GM12865 (cell line): ENCODE results near the gene MICAL3.
"Not testable (repeated sequence)": the region's sequence is repeated elsewhere in the genome, so short reads cannot be mapped to it uniquely, and the experiment has no call there.

ENCODE experiments used
- DNase-seq: peaks from one replicate; pipeline ENCODE4 v3.0.0; 2010; ENCODE audit warnings: low read depth
- H3K4me3 ChIP-seq: 2 replicates; pipeline ENCODE4 v1.5.1; 2011; ENCODE audit warnings: mild to moderate bottlenecking, low read depth, low read length, control low read depth
- TF ChIP-seq, protein P1 (sequence below): IDR thresholded peaks from 2 replicates; pipeline ENCODE4 v1.5.1; 2011; ENCODE audit warnings: low read length, control low read depth, low read depth, inconsistent platforms; ENCODE audit not compliant: insufficient read depth; ENCODE audit errors: missing control alignments

MICAL3 gene

DNA sequence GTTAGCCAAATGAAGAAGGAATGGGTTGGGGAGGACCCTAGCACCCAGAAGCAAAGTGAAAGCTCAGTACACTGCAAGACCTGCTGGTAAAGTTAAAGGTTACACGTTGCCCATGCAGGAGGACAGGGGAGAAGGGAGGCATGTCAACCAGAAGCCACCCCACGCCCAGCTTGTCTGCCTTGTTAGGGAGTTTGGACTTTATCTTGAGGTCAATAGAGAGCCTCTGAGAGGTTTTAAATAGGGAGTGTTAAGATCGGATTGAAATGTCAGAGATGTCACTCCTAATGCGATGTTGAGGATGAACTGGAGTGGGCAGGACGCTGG, 34.7 kb upstream of the MICAL3 start:
- TF ChIP-seq, protein P1, sequence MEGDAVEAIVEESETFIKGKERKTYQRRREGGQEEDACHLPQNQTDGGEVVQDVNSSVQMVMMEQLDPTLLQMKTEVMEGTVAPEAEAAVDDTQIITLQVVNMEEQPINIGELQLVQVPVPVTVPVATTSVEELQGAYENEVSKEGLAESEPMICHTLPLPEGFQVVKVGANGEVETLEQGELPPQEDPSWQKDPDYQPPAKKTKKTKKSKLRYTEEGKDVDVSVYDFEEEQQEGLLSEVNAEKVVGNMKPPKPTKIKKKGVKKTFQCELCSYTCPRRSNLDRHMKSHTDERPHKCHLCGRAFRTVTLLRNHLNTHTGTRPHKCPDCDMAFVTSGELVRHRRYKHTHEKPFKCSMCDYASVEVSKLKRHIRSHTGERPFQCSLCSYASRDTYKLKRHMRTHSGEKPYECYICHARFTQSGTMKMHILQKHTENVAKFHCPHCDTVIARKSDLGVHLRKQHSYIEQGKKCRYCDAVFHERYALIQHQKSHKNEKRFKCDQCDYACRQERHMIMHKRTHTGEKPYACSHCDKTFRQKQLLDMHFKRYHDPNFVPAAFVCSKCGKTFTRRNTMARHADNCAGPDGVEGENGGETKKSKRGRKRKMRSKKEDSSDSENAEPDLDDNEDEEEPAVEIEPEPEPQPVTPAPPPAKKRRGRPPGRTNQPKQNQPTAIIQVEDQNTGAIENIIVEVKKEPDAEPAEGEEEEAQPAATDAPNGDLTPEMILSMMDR = no peak
- no peak for DNase-seq
- no peak overlapping the region for H3K4me3 ChIP-seq

DNA sequence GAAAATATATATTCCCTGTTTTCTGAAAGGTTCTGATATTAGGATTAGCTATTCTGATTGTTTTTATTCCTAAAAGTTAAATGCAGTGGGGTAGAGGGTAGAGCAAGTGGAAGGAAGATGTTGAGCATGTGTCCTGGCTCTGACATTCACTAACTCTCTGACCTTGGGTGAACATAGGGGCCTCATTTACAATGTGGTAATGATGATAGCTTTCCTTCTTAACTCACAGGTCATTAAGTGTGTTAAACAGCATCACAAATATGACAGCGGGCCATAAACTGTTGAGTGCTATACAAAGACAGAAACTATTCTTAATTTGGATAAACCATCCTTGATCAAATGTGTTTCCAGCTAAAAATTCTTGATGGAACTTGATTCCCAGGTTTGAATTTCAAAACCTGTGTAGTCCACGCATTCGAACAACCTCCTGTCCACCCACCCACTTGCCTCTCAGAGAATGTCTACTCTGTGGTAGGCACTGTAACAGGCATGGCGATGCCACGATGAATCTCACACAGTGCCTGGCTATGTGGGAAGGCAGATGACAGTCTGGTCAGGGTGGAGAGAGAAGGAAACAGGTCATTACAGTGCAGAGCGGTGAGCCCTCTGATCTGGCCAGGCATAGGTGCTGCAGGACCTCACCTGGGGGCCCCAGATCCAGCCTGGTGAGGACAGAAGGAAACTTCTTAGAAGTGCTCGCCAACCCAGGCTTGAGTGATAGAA, 34.2 kb upstream of the MICAL3 start:
- no peak overlapping the region for H3K4me3 ChIP-seq
- DNase-seq = no peak
- TF ChIP-seq, protein P1 = no peak

DNA sequence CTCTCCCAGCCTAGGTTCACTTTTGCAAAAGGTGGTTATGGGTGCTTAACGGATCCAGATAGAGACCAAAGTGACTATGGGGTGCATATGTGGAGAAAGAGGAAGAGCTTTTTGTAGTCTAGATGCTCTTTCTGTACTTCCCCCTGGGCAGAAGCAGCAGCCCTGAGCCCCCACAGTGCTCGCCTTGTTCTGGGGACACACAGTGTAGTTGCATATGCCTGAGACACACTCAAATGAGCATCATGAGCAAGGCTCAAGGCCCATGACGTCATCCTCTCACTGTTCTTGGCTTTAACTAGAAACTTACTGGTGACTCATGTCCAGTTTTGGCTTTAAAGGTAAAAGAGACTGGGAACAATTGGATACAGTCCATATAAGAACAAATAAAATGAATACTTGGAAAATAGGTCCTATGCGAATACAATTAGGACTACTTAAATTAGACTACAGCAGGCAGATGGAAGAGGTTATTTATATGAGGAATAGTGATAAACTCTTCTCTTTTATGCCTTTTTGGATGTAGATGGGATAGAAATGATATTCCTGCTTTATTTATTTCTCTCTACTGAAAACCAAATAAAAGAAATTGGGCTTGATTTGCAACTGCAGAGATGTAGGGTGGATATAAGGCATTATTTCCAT, 33.3 kb upstream of the MICAL3 start:
- TF ChIP-seq, protein P1 = no peak
- no peak overlapping the region for H3K4me3 ChIP-seq
- DNase-seq = peak; percentile 69

DNA sequence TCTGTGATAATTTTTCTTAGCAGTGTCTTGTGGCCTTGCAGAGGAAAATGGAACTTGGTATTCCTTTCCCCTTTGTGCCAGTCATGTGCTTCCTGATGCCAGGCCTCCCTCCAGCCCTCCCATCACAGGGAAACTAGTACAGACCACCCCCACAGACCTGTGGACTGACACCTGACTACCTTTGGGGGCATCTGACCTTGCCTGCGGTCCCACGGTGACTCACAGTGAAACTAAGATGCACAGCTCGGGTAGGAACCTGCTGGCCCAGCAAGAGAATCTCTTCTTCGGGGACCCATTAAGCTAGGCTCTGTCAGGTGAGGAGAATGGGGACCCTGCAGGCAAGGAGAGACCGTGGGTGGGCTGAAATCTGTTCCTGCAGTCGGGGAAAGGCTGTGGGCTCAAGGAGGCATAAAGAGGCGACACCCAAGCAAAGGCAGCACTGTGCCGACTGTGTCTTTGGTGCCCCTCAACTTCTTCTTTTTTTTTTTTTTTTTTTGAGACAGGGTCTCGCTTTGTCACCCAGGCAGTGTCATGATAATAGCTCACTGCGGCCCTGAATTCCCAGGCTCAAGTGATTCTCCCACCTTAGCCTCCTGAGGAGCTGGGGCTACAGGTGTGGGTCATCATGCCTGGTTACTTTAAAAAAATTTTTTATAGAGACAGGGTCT, 32.6 kb upstream of the MICAL3 start:
- TF ChIP-seq, protein P1 = no peak
- DNase-seq = peak; percentile 76

DNA sequence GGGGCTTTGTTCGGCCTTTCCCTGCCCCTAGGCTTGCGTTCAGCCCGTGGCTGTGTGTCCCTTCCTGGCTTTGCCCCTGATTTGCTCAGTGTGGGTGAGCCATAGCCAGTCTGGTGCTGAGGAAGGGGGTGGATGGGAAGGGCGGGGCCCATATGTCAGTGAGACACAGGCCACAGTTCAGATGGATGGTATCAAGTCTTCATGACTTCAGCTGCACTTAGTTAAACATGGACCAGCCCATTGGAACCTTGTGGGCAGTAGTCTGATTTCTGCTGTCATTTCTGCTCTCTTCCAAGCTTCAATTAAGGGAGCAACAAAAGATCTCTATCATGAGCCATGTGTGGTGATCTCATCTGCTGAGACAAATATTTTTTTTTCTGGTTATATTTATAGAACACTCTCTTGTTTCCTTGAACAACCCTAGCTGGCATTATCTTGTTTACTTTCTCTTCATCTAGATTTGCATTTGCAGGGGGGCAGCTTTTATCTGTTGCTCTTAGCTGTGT, 31.9 kb upstream of the MICAL3 start:
- DNase-seq = peak; percentile 28
- no peak overlapping the region for H3K4me3 ChIP-seq
- TF ChIP-seq, protein P1 = no peak

More for the DNA sequence above, 32.6 kb upstream of the MICAL3 start:
- H3K4me3 ChIP-seq = no peak overlapping the region

DNA sequence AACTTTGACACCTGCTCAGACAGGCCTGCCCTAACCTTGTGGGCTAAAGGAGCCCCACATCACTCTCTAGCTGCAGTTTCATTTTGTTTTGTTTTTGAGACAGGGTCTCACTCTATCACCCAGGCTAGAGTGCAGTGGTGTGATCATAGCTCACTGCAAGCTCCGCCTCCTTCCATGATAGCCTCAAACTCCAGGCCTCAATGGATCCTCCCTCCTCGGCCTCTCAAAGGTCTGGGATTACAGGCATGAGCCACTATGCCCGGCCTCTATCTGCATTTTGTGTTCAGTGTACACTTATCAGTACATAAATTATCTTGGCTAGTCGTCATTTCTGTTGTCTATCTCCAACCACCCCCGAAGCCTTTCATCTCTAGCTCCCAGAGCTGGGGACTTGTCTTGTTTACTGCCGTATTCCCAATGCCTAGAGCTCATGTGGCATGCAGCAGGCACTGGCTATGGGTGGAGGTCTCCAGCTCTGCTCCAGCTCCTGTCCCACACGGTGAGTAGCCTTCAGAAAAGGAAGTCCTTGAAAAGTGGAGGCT, 31.3 kb upstream of the MICAL3 start:
- no peak for DNase-seq
- no peak overlapping the region for H3K4me3 ChIP-seq
- TF ChIP-seq, protein P1 = no peak

DNA sequence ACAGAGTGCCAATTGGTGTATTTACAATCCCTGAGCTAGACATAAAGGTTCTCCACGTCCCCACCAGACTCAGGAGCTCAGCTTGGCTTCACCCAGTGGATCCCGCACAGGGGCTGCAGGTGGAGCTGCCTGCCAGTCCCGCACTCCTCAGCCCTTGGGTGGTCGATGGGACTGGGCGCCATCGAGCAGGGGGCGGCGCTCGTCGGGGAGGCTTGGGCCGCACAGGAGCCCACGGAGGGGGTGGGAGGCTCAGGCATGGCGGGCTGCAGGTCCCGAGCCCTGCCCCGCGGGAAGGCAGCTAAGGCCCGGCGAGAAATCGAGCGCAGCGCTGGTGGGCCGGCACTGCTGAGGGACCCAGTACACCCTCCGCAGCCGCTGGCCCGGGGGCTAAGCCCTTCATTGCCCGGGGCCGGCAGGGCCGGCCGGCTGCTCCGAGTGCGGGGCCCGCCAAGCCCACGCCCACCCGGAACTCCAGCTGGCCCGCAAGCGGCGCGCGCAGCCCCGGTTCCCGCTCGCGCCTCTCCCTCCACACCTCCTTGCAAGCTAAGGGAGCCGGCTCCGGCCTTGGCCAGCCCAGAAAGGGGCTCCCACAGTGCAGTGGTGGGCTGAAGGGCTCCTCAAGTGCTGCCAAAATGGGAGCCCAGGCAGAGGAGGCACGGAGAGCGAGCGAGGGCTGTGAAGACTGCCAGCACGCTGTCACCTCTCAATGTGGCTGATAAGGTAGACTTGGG, 29.0 kb upstream of the MICAL3 start:
- not testable (repeated sequence) for DNase-seq, H3K4me3 ChIP-seq

DNA sequence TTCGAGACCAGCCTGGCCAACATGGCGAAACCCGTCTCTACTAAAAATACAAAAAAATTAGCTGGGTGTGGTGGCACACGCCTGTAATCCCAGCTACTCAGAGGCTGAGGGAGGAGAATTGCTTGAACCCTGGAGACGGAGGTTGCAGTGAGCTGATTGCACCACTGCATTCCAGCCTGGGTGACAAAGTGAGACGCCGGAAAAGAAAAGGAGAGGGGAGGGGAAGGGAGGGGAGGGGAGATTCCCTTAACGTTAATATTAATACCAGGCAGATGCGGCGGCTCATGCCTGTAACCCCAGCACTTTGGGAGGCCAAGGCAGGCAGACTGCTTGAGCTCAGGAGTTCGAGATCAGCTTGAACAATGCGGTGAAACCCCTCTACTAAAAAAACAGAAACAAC, 26.8 kb upstream of the MICAL3 start:
- not testable (repeated sequence) for H3K4me3 ChIP-seq, DNase-seq
